Fibroblast of mammary gland (primary cell): Measurements from ENCODE around the gene WASF2.

Experiments used
- DNase-seq: peaks from one replicate; pipeline ENCODE4 v3.0.0-alpha.2; 2010; ENCODE audit warnings: low read depth
- H3K4me3 ChIP-seq: 2 replicates; pipeline ENCODE4 v1.5.1; 2011; ENCODE audit warnings: low read depth, mild to moderate bottlenecking, low read length, moderate library complexity; ENCODE audit not compliant: control insufficient read depth
- CTCF ChIP-seq: conservative IDR thresholded peaks from 2 replicates; pipeline ENCODE4 v1.5.1; 2011; ENCODE audit warnings: low read depth, low read length, inconsistent platforms; ENCODE audit not compliant: control insufficient read depth, insufficient read depth

Gene WASF2

GRCh38 chr1:27355683-27356082 is 134.3 kb downstream of the WASF2 start:
- TF ChIP-seq CTCF: no peak
- DNase-seq: no peak
- no peak overlapping the region for H3K4me3 ChIP-seq
